ENCODE results near the gene SLC7A14.

GRCh38 chr3:170488802-170489201 lies 97.1 kb downstream of the SLC7A14 start:
- TF ChIP-seq EZH2 (IDR thresholded peaks at IDR 0.05; ENCODE audit: insufficient read depth, poor library complexity, severe bottlenecking) (no peak), EZH2phosphoT487 (IDR thresholded peaks at IDR 0.05; ENCODE audit: insufficient read depth, low read depth) (no peak)

Data from GM23248 (cell line).